HG03175 (cell line): ENCODE results near the gene ZFAND6.

Experiments
- ATAC-seq: cut with Tn5 transposase; IDR thresholded peaks from one replicate; pipeline ENCODE4 v1.9.1; 2021; ENCODE audit warnings: mild to moderate bottlenecking, moderate library complexity; ENCODE audit not compliant: unreplicated experiment

Gene ZFAND6

GRCh38 chr15:80163897-80164296, 104.4 kb downstream of the ZFAND6 start:
- no peak for ATAC-seq

DNA sequence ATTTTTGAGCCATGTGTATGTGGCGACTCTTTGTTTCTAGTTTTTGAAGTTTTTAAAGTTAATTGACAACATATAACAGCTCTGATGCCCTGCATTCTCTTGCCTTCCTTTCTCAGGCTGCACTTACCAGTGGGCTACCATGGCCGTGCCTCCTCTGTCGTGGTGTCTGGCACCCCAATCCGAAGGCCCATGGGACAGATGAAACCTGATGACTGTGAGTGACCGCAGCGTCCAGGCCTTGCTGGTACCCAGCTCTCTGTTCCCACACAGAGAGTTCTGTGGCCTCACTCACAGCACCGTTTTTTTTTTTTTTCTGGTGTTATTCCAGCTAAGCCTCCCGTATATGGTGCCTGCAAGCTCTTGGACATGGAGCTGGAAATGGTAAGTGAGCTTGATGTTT, 108.5 kb downstream of the ZFAND6 start:
- ATAC-seq = no peak

DNA sequence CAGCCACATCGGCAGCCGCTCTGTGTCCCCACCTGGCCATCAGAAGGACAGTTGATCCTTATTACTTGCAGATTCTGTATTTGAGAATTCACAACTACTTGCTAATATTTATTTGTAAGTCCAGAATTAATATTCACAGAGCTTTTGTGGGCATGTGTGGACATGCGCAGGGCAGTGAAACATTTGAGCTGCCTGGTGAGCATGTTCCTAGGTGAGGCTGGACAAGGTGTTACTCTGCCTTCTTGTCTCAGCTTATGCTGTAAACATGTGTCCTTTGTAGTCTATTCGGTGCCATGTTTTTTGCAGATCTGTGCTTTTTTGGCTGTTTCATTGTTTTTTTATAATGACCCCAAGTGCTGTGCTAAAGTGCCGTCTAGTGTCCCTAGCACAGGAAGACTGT, 108.9 kb downstream of the ZFAND6 start:
- no peak for ATAC-seq

GRCh38 chr15:80169768-80170357, 110.4 kb downstream of the ZFAND6 start:
- ATAC-seq = no peak

- ATAC-seq = no peak
These were observed 111.1 kb downstream of the ZFAND6 start for GRCh38 chr15:80170596-80170995.

GRCh38 chr15:80171787-80172186, 112.3 kb downstream of the ZFAND6 start:
- ATAC-seq = no peak

DNA sequence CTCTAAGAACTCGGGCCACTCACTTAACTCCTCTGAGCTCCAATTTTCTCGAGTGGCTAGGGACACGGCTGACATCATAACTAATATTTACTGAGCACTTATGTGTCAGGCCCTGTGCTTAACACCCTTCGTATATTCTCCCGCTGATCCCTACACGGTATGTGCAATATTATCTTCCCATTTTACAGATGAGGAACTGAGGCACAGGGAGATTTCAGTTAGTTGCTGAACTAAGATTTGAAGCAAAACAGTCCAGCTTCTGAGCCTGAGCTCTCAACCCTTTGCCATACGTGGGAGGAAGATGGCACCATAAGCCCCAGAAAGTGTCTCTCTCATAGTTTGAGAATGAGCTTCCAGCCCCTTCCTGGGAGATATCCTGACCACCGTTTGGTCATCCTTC, 112.9 kb downstream of the ZFAND6 start:
- no peak for ATAC-seq

DNA sequence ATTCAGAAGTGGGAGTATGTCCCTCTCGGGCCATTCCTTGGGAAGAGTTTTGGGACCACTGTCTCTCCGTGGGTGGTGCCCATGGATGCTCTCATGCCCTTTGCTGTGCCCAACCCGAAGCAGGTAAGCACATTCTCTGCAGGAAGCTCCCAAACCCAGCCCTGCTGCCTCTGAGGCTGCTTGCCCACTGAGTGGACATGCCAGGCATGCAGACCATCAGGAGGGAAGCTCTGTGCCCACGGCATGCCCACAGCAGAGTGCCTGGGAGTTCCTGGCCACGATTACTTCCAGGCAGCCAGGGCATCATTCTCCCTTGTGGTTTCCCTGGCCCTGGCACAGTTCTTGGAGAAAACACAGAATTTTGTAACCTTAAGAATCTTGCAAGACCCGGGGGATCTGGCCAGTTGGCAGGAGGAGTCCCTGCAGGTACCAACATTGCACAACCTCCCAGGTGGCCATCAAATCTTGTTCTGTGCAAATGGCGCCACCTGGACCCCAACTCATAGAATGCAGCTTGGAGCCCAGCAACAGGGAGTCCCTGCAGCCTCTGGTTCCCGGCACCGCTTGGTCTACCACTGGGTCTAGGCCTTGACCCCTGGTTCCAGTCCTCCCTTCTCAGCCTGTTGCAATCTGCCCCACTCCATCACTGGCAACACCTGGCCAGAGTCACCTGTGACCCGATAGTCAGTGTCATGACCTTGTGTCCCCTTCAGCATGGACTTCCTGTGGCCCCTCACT, 113.7 kb downstream of the ZFAND6 start:
- peak; percentile 74 for ATAC-seq

DNA sequence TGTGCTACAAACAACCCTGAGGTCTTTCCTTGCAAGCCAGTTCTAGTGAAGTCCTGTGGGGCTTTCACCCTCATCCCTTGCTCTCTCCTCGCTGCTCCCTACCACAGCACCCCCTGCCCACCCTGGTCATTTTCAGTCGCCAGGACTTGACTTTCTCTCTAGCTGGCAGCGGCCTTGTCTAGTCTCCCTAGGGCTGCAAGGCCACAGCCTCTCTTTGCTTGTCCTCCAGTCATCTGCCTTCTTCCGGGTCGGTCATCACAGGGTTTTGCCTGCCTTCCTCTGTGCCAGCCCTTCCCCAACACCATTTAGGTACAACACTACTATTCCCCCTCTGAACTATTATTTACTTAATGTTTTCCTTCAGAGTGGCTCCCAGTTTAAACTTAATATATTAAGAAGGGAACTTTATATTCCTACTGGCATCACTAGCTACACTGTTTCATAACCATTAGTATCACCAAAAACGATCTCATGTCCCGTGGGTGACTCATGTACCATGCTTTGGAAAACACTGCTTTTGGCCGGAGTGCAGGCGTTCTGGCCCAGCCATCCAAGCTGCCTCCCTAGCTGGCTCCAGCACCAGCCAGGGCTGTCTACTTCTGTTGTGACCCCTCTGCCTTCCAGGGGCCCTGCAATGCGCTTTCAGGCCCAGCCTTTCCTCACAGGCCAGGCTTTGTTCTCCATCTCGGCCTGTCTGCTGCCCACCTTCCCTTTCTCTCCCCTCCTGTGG, 114.7 kb downstream of the ZFAND6 start:
- no peak for ATAC-seq

GRCh38 chr15:80175436-80175835, 116.0 kb downstream of the ZFAND6 start:
- no peak for ATAC-seq

GRCh38 chr15:80176443-80176842, 117.0 kb downstream of the ZFAND6 start:
- no peak for ATAC-seq

DNA sequence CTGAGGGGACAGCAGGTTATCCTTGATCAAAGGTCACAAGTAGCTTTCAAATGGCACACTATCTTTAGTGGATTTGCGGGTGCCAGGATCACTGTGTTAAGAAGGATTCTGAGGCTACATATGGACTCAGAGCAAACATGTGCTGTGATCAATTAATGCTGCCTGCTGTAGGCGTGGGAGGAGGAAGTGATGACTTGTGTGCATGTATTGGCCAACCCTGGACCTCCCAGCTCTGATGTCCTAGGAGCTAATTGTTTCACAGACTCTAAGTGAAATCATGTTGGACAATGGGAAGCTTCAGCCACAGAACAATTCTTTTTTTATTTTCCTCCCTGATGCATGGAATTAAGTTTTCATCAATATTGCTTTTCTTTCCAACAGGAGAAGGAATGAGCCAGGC, 117.7 kb downstream of the ZFAND6 start:
- ATAC-seq = no peak

GRCh38 chr15:80179025-80179759, 119.7 kb downstream of the ZFAND6 start:
- no peak for ATAC-seq

- ATAC-seq = no peak
These were observed 120.5 kb downstream of the ZFAND6 start for GRCh38 chr15:80179935-80180334.

DNA sequence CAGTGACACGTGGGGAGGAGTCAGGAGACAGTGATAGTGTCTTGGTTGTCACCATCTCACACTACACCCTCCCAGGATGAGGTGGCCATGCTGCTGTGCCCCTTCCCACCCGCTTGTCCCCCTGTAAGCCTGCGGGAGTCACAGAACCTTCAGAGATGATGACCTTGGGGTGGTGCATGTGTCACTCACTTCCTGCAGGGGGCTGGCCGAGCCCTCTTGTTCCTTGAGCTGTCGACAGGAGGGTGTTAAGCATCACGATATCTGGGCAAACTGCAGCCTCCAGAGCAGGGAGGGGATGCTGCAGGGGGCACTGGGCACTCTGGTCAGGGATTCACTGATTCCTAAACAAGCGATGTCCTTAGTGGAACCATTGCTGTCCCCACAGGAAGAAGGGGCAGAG, 121.0 kb downstream of the ZFAND6 start:
- no peak for ATAC-seq

DNA sequence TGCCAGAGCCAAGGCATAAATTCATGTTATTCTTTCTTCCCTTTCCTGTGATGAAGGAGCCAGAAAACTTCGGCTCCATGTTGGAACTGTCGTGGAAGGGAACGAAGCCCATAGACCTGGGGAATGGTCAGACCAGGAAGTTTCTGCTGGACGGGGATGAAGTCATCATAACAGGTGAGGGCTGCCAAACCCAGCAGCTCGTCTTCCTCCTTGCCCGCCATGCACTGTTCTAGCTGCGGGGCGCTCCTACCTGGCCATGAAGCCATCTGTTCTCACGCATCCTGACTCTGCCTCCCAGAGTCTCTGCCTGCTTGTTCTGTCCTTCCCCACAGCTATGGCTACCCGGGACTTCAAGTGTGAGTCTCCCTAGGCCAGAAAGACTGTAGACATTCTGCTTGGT, 121.5 kb downstream of the ZFAND6 start:
- no peak for ATAC-seq

- ATAC-seq = no peak
These were observed 123.3 kb downstream of the ZFAND6 start for GRCh38 chr15:80182611-80183261.

- ATAC-seq = no peak
These were observed 123.8 kb downstream of the ZFAND6 start for GRCh38 chr15:80183306-80183705.

GRCh38 chr15:80183886-80184285, 124.4 kb downstream of the ZFAND6 start:
- ATAC-seq = no peak

DNA sequence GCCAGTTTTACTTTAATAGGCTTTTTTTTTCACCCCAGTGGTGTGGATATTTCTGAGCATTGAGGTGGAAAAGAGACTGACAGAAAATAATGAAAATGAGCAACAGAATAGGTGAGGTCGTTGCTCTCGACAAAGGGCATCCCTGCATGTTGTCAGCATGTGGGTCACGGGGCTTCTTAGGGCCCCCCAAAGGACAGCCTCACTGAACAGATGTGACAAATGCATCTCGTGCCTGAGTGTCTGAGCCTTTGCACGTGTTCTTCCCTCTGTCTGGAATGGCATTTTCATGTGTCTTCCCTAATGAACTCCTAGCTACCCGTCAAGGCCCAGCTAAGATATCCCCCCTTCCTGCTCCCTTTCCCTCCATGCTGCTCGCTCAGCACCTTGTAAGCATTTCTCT, 125.1 kb downstream of the ZFAND6 start:
- no peak for ATAC-seq

DNA sequence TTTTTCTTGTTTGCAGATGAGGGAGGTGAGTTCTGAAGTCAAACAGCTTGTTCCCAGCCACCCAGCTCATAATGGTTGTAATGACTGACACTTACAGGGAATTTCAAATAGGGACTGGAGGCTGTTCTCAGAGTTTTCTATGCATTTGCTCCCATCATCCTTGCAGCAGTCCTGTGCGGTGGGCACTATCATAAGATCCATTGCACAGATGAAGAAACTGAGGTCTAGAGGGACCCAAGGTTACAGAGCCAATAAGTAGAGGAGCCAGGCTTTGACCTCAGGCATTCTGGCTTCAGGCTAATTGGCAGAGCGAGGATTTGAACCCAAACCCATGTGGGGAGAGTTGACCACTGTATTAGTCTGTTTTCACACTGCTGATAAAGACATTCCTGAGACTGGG, 125.7 kb downstream of the ZFAND6 start:
- no peak for ATAC-seq
